Endothelial cell (in vitro differentiated cells): ENCODE measurements around the gene ARID4A. TPM values are rescaled to one million over a fixed set of nuclear protein-coding genes. Genes with fewer than 3 reads are reported as not detected.
A peak's percentile ranks its signal among the peaks of the same experiment; 100 is the strongest.
"Not testable (repeated sequence)": the region's sequence is repeated elsewhere in the genome, so short reads cannot be mapped to it uniquely, and the experiment has no call there.

Source experiments
- DNase-seq: peaks from one replicate; pipeline ENCODE4 v3.0.0; 2021; ENCODE audit warnings: low spot score
- H3K27ac Mint-ChIP-seq: one replicate; pipeline ENCODE4 v1.8.0; 2021; ENCODE audit warnings: mixed read lengths, inconsistent platforms; ENCODE audit not compliant: unreplicated experiment
- H3K27me3 Mint-ChIP-seq: one replicate; pipeline ENCODE4 v1.8.0; 2021; ENCODE audit warnings: mild to moderate bottlenecking, moderate library complexity, mixed read lengths, inconsistent platforms; ENCODE audit not compliant: unreplicated experiment
- H3K36me3 Mint-ChIP-seq: one replicate; pipeline ENCODE4 v1.8.0; 2021; ENCODE audit warnings: mild to moderate bottlenecking, low read depth, mixed read lengths, inconsistent platforms; ENCODE audit not compliant: unreplicated experiment
- H3K4me1 Mint-ChIP-seq: one replicate; pipeline ENCODE4 v1.8.0; 2021; ENCODE audit warnings: mild to moderate bottlenecking, mixed read lengths, inconsistent platforms; ENCODE audit not compliant: unreplicated experiment
- H3K4me3 Mint-ChIP-seq: one replicate; pipeline ENCODE4 v1.8.0; 2021; ENCODE audit warnings: mild to moderate bottlenecking, mixed read lengths, inconsistent platforms; ENCODE audit not compliant: unreplicated experiment
- H3K9me3 Mint-ChIP-seq: one replicate; pipeline ENCODE4 v1.8.0; 2021; ENCODE audit warnings: mixed read lengths, inconsistent platforms; ENCODE audit not compliant: unreplicated experiment
- CTCF ChIP-seq: fragments of 200-600 bp; sonication (generic); IDR thresholded peaks from one replicate; pipeline ENCODE4 v1.5.0; 2021; ENCODE audit warnings: antibody characterized with exemption; ENCODE audit not compliant: unreplicated experiment
- long read RNA-seq: library from polyadenylated mRNA; unstranded; transcript quantifications from one replicate; pipeline ENCODE4 v2.0.0, GENCODE V29; 2020; ENCODE audit not compliant: unreplicated experiment
- total RNA-seq: library from RNA; stranded (reverse); fragmentation: NEBNext Ultra II Directional; extraction: Animal tissue kit (Norgen Biotek cat#: 25700); gene quantifications from one replicate; pipeline ENCODE4 v1.2.1, GENCODE V29; 2021; ENCODE audit not compliant: unreplicated experiment

The ARID4A gene
- total RNA-seq = 45.4 TPM
- long read RNA-seq, partial matches to known transcripts = 21 of 25 reads
- long read RNA-seq, other reads (novel, unspliced or antisense) = 4 of 25 reads

GRCh38 chr14:58298477-58299400 lies at the start of gene ARID4A:
Gene ARID4A, plus strand, starts transcription at chr14:58298555. Its CDS starts 1,300 bp downstream, at chr14:58299855.
- Mint-ChIP-seq H3K4me1 (peaks cover 19% of the 10 kb centered on the region), H3K27ac (no peak within 1 kb of the TSS), H3K36me3 (peaks cover 24% of the 10 kb centered on the region), H3K9me3 (no peaks in the 10 kb centered on the region), H3K4me3 (no peak within 1 kb of the TSS), H3K27me3 (peaks cover 6% of the 10 kb centered on the region)
- TF ChIP-seq CTCF = no peak
- no peak for DNase-seq

- peaks cover 21% of the 10 kb centered on the region for H3K36me3 Mint-ChIP-seq
- no peaks in the 10 kb centered on the region for H3K9me3 Mint-ChIP-seq
- H3K4me3 Mint-ChIP-seq = no peak overlapping the region
- no peak for DNase-seq
- peaks cover 11% of the 10 kb centered on the region for H3K4me1 Mint-ChIP-seq
- peaks cover 4% of the 10 kb centered on the region for H3K27me3 Mint-ChIP-seq
- no peak overlapping the region for H3K27ac Mint-ChIP-seq
- no peak for TF ChIP-seq CTCF
Measured at GRCh38 chr14:58249611-58250010, 48.7 kb upstream of the ARID4A start.

GRCh38 chr14:58258156-58258555 lies 40.2 kb upstream of the ARID4A start:
- no peak overlapping the region for H3K4me3 Mint-ChIP-seq
- TF ChIP-seq CTCF = no peak
- no peaks in the 10 kb centered on the region for H3K9me3 Mint-ChIP-seq
- no peak for DNase-seq
- no peaks in the 10 kb centered on the region for H3K4me1 Mint-ChIP-seq
- H3K36me3 Mint-ChIP-seq = peaks cover 10% of the 10 kb centered on the region
- no peak overlapping the region for H3K27ac Mint-ChIP-seq
- peaks cover 3% of the 10 kb centered on the region for H3K27me3 Mint-ChIP-seq

GRCh38 chr14:58262005-58262404 lies 36.4 kb upstream of the ARID4A start:
- H3K36me3 Mint-ChIP-seq = peaks cover 26% of the 10 kb centered on the region
- not testable (repeated sequence) for H3K4me3 Mint-ChIP-seq, H3K27me3 Mint-ChIP-seq, DNase-seq, H3K9me3 Mint-ChIP-seq, H3K27ac Mint-ChIP-seq, H3K4me1 Mint-ChIP-seq

- Mint-ChIP-seq H3K27me3 (peaks cover 2% of the 10 kb centered on the region), H3K36me3 (peaks cover 30% of the 10 kb centered on the region), H3K27ac (no peak overlapping the region), H3K4me1 (peaks cover 7% of the 10 kb centered on the region), H3K9me3 (no peaks in the 10 kb centered on the region), H3K4me3 (peak overlapping the region; percentile 8)
- DNase-seq = no peak
- no peak for TF ChIP-seq CTCF
Measured at GRCh38 chr14:58265401-58265800, 33.0 kb upstream of the ARID4A start.
